Small intestine (tissue), 7 donors: Measurements from ENCODE around the gene ABCG4. TPM values are rescaled to one million over a fixed set of nuclear protein-coding genes. Genes with fewer than 3 reads are reported as not detected.

ENCODE experiments used
- DNase-seq, 2 donors: peaks; one replicate each; pipeline versions ENCODE4 v3.0.0 to v3.0.0-alpha.2; 2013
- FAIRE-seq: peaks from 2 replicates; lab custom pipeline; 2012; peaks lifted over from hg19 to GRCh38; lab: Jason Lieb, UNC
- H3K27ac ChIP-seq, 3 donors: one replicate each; pipeline ENCODE4 v1.5.1; 2013; ENCODE audit warnings: low read length in 2 of 3, mild to moderate bottlenecking in 2 of 3, control low read depth in 1 of 3, inconsistent platforms in 1 of 3, low read depth in 1 of 3, moderate library complexity in 1 of 3
- H3K27me3 ChIP-seq, 3 donors: one replicate each; pipeline ENCODE4 v1.6.1; 2013; ENCODE audit warnings: low read length in 3 of 3, inconsistent platforms in 1 of 3; ENCODE audit not compliant: control insufficient read depth in 3 of 3, insufficient read depth in 3 of 3
- H3K36me3 ChIP-seq, 3 donors: one replicate each; pipeline ENCODE4 v1.6.1; 2013; ENCODE audit warnings: low read length in 3 of 3, inconsistent platforms in 1 of 3, low read depth in 1 of 3, mild to moderate bottlenecking in 1 of 3, moderate library complexity in 1 of 3; ENCODE audit not compliant: control insufficient read depth in 3 of 3, insufficient read depth in 2 of 3
- H3K4me1 ChIP-seq, 3 donors: one replicate each; pipeline ENCODE4 v1.6.1; 2013; ENCODE audit warnings: low read length in 2 of 3, inconsistent platforms in 1 of 3, low read depth in 1 of 3, mild to moderate bottlenecking in 1 of 3, moderate library complexity in 1 of 3; ENCODE audit not compliant: control insufficient read depth in 3 of 3, insufficient read depth in 2 of 3
- H3K4me3 ChIP-seq, 3 donors: one replicate each; pipeline ENCODE4 v1.5.1; 2013; ENCODE audit warnings: low read length in 3 of 3, control low read depth in 1 of 3, inconsistent platforms in 1 of 3, low read depth in 1 of 3, mild to moderate bottlenecking in 1 of 3, moderate library complexity in 1 of 3
- H3K9me3 ChIP-seq, 2 donors: one replicate each; pipeline ENCODE4 v1.6.1; 2013; ENCODE audit warnings: low read depth in 1 of 2, low read length in 1 of 2; ENCODE audit not compliant: control insufficient read depth in 2 of 2, insufficient read depth in 1 of 2
- WGBS, 3 donors: extraction: QIAGEN DNeasy Blood & Tissue Kit; methylation state at CpG; one replicate each; pipeline ENCODE4 v1.1.7; 2013; 5-methylcytosine and 5-hydroxymethylcytosine counted together
- polyA plus RNA-seq, 4 donors: library from polyadenylated mRNA; stranded (reverse) in 3 of 4; unstranded in 1 of 4; fragments of 200-250 nt in 3 of 4; fragments of 120-200 nt in 1 of 4; gene quantifications; one replicate each; pipeline versions ENCODE4 v1.2.1 to v1.2.3, GENCODE V29; 2013
- donor health status: healthy with polysubstance abuse.
- donor health status: control.
- donor health status: control.
- donor health status: Bipolar disorder and iron deficiency.
- donor health status: healthy.

ABCG4 gene
- polyA plus RNA-seq, 4 donors, result 0.27 to 0.73 (median 0.34) TPM; not detected in 1

GRCh38 chr11:119118946-119119345, 29.9 kb upstream of the ABCG4 start:
- no peak for DNase-seq
- Histone ChIP-seq H3K9me3 (no peaks in the 10 kb centered on the region), H3K27me3 (no peaks in the 10 kb centered on the region), H3K27ac (no peak overlapping the region), H3K4me1 (peaks cover 1 to 15% (median 6%) of the 10 kb centered on the region in 3 donors), H3K4me3 (no peak overlapping the region), H3K36me3 (peaks cover 9 to 33% (median 17%) of the 10 kb centered on the region in 3 donors)
- FAIRE-seq, result no peak
- WGBS, 3 donors, result 93 to 97% (median 95%) methylated on average over 1 of the region's 1 CpG

- WGBS, 3 donors, result 10 to 23% (median 20%) methylated on average over 5 of the region's 5 CpGs
- FAIRE-seq, result no peak
- H3K36me3 ChIP-seq, result peaks cover 5 to 33% (median 14%) of the 10 kb centered on the region in 3 donors
- H3K4me1 ChIP-seq, result peaks cover 1 to 21% (median 6%) of the 10 kb centered on the region in 3 donors
- H3K27me3 ChIP-seq, result no peaks in the 10 kb centered on the region
- no peaks in the 10 kb centered on the region for H3K9me3 ChIP-seq
- H3K4me3 ChIP-seq, result peak overlapping the region in 1 of 3 donors; percentile 60
- H3K27ac ChIP-seq, result peak overlapping the region in 2 of 3 donors; percentile 68 to 84
- no peak for DNase-seq
Observed at GRCh38 chr11:119120639-119121007, 28.2 kb upstream of the ABCG4 start.

- peaks cover 1 to 22% (median 6%) of the 10 kb centered on the region in 3 donors for H3K4me1 ChIP-seq
- H3K9me3 ChIP-seq, result no peaks in the 10 kb centered on the region
- H3K36me3 ChIP-seq, result peaks cover 0 to 27% (median 8%) of the 10 kb centered on the region in 3 donors
- H3K4me3 ChIP-seq, result peak within 1 kb of the TSS; percentile 84 to 91 (median 85)
- WGBS, 3 donors, result 0 to 1% (median 1%) methylated on average over 47 to 54 of the region's 54 CpGs
- FAIRE-seq, result no peak
- no peaks in the 10 kb centered on the region for H3K27me3 ChIP-seq
- peak; percentile 99 for DNase-seq
- H3K27ac ChIP-seq, result peak within 1 kb of the TSS; percentile 71 to 89 (median 84)
Observed at GRCh38 chr11:119121008-119121810, 27.6 kb upstream of the ABCG4 start, which contains the start of gene HINFP. TSS of gene HINFP (plus strand) at chr11:119121580. CDS start at chr11:119126945, 5,365 bp downstream.

GRCh38 chr11:119121811-119122124, 27.1 kb upstream of the ABCG4 start:
- H3K27ac ChIP-seq, result peak overlapping the region; percentile 71 to 89 (median 73)
- FAIRE-seq (no peak), DNase-seq (no peak)
- 0% methylated on average over 20 of the region's 20 CpGs for WGBS, 3 donors
- peak overlapping the region; percentile 84 to 91 (median 85) for H3K4me3 ChIP-seq
- H3K9me3 ChIP-seq, result no peaks in the 10 kb centered on the region
- H3K27me3 ChIP-seq, result no peaks in the 10 kb centered on the region
- peaks cover 3 to 27% (median 6%) of the 10 kb centered on the region in 3 donors for H3K4me1 ChIP-seq
- peaks cover 0 to 24% (median 4%) of the 10 kb centered on the region in 3 donors for H3K36me3 ChIP-seq

- peaks cover 0 to 53% (median 5%) of the 10 kb centered on the region in 3 donors for H3K36me3 ChIP-seq
- WGBS, 3 donors, result 42 to 76% (median 51%) methylated on average over 6 of the region's 6 CpGs
- H3K27ac ChIP-seq, result peak overlapping the region; percentile 29 to 82 (median 69)
- no peaks in the 10 kb centered on the region for H3K9me3 ChIP-seq
- H3K27me3 ChIP-seq, result no peaks in the 10 kb centered on the region
- no peak overlapping the region for H3K4me3 ChIP-seq
- H3K4me1 ChIP-seq, result peaks cover 5 to 22% (median 6%) of the 10 kb centered on the region in 3 donors
- FAIRE-seq, result no peak
- peak; percentile 68 to 85 for DNase-seq
Observed at GRCh38 chr11:119125821-119126220, 23.0 kb upstream of the ABCG4 start.

- Histone ChIP-seq H3K27ac (peak overlapping the region; percentile 37 to 67 (median 59)), H3K4me3 (no peak overlapping the region), H3K36me3 (peaks cover 0 to 62% (median 7%) of the 10 kb centered on the region in 3 donors), H3K9me3 (no peaks in the 10 kb centered on the region), H3K4me1 (peaks cover 5 to 20% (median 6%) of the 10 kb centered on the region in 3 donors), H3K27me3 (no peaks in the 10 kb centered on the region)
- 52 to 63% (median 55%) methylated on average over 5 of the region's 5 CpGs for WGBS, 3 donors
- FAIRE-seq (no peak), DNase-seq (peak in 1 of 2 donors; percentile 29)
Observed at GRCh38 chr11:119126675-119127268, 22.1 kb upstream of the ABCG4 start.

- WGBS, 3 donors, result 70 to 76% (median 73%) methylated on average over 3 of the region's 3 CpGs
- no peaks in the 10 kb centered on the region for H3K27me3 ChIP-seq
- H3K27ac ChIP-seq, result no peak overlapping the region
- no peak for DNase-seq
- peaks cover 0 to 66% (median 14%) of the 10 kb centered on the region in 3 donors for H3K36me3 ChIP-seq
- H3K4me3 ChIP-seq, result no peak overlapping the region
- peaks cover 0 to 7% (median 3%) of the 10 kb centered on the region in 3 donors for H3K4me1 ChIP-seq
- no peak for FAIRE-seq
- H3K9me3 ChIP-seq, result no peaks in the 10 kb centered on the region
Observed at GRCh38 chr11:119130662-119131061, 18.2 kb upstream of the ABCG4 start.

GRCh38 chr11:119134389-119134978, 14.4 kb upstream of the ABCG4 start:
- peaks cover 0 to 42% (median 14%) of the 10 kb centered on the region in 3 donors for H3K36me3 ChIP-seq
- no peaks in the 10 kb centered on the region for H3K27me3 ChIP-seq
- no peaks in the 10 kb centered on the region for H3K9me3 ChIP-seq
- H3K4me3 ChIP-seq, result no peak overlapping the region
- no peak for FAIRE-seq
- DNase-seq, result peak in 1 of 2 donors; percentile 51
- WGBS, 3 donors, result 54 to 66% (median 59%) methylated on average over 4 of the region's 4 CpGs
- no peaks in the 10 kb centered on the region for H3K4me1 ChIP-seq
- H3K27ac ChIP-seq, result no peak overlapping the region
